HG02759 (cell line): ENCODE data around the gene PIP5K1B.

Experiments used
- ATAC-seq: cut with Tn5 transposase; IDR thresholded peaks from one replicate; pipeline ENCODE4 v1.9.1; 2021; ENCODE audit warnings: mild to moderate bottlenecking, moderate library complexity; ENCODE audit not compliant: unreplicated experiment

The PIP5K1B gene

DNA sequence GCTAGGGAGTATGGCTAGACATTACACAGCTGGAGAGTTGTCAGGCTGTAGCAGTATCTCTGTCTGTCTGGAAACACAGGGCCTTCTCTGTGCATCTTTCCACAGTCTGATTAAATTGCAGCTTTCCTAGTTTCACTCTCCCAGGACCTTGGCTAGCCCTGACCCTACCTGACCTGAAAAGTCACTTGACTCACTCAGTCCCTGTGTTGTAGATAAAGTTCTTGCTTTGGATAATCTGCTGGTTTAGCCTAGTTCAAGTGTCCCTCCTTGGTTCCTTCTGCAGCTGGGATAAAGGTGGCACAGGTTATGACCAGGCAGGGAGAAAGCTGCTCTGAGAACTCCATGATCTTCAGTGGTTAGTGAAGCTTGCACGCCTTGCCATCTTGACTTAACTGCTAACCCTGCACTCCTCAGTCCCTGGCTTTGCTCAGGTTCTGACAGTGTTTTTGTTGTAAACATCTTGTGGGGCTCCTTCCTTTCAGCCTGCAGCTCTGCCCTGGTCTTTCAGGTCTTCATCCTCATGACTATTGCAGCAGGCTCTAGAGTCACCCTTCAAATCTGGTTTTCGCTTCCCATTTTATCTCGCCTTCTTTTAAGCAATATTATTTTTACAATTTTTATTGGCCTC, 101.0 kb downstream of the PIP5K1B start:
- ATAC-seq, result no peak

DNA sequence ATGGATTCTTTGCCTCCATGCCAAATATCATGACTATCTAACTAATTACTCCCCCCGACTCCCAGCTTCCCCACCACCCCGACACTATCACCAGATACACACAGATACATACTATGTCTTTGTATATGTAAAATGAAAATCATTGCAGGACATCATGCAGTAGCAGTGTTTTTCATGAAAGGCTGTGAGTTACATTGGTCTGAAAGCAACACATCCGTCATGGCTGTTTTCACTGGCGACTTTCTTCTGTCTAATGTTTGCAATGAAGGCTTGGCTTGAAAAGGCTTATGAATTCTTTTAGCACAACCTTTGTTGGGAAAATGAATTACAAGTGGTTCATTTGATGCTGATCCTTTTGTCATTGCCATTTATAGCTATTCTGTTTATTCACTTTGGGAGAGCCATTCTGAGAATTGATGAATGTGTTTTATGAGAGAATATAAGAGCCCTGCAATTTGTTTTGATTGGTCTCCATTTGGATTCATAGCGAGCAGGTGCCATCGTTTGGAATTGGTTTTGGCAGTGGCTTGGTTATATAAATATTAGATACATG, 103.4 kb downstream of the PIP5K1B start:
- ATAC-seq, result no peak

DNA sequence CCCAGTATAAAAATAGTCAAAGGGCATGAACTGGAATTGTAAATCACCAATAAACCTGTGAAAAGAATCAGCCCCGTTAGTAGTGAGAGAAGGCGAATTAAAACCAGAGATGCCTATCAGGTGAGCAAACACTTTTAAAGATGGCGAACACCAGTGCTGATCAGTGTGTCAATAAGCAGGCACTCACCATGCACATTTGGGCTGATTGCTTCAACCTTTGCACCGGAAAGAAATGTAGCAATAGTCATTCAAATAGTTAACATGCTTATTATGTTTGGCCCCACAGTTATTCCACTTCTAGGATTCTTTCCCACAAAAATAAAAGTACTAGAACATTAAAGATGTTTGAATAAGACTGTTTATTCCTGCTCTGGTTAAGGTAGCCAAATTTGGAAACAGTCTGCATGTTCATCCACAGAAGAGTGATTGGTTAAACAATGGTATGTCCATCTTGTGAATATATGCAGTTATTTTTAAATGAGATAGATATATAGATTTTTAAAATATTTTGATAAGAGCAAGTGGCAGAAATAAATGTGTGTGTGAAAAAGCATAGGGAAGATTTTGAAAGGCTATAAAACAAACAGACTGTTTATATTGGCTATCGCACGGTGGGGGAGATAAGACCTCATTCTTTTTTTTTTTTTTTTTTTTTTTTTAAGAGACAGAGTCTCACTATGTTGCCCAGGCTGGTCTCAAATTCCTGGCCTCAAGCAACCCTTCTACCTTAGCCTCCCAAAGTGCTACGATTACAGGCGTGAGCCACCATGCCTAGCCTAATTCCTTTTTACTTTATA, 112.2 kb downstream of the PIP5K1B start:
- no peak for ATAC-seq

DNA sequence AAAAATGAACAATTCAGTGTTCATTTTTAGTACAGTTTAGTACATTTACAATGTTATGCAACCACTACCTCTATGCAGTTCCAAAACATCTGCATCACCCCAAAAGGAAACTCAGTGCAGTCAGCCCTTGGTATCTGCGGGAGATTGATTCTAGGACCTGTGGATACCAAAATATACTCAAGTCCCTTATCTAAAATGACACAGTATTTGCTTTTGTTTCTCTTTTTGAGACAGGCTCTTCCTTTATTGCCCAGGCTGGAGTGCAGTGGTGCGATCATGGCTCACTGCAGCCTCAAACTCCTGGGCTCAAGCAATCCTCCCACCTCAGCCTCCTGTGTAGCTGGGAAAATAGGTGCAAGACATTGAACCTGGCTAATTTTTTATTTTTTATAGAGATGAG, 114.0 kb downstream of the PIP5K1B start:
- ATAC-seq, result no peak

DNA sequence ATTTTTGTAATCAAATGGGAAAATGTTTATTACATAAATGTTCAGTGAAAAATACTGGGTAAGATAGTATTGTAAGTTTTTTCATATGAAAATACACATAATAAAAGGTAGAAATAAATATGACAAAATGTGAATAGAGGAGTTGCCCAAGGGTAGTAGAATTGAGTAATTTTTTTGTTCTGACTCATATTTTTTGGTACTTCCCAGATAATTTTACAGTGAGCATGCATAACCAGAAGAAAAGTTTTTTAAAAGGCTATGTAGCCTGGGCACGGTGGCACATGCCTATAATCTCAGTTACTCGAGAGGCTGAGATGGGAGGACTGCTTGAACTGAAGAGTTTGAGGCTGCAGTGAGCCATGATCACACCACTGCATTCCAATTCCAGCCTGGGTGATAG, 116.9 kb downstream of the PIP5K1B start:
- no peak for ATAC-seq

DNA sequence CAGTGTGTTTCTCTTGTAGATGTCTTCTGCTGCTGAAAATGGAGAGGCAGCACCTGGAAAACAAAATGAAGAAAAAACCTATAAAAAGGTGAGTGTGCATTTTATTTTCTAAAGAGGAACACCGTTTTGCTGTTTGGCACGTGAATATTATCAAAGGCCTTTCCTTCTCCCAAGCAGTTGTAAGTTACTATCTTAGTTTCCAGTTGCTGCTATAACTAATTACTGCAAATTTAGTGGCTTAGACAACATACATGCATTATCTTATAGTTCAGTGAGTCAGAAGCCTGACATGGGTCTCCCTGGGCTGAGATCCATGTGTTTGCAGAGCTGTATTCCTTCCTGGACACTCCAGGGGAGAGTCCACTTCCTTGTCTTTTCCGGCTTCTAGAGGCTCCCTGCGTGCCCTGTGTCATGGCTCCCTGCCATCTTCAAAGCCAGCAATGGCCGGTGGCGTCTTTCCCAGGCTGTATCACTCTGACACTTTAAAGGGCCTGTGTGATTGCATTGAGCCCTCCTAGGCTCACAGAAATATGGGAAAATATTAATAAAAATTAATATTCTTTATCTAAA, 117.6 kb downstream of the PIP5K1B start:
- no peak for ATAC-seq

DNA sequence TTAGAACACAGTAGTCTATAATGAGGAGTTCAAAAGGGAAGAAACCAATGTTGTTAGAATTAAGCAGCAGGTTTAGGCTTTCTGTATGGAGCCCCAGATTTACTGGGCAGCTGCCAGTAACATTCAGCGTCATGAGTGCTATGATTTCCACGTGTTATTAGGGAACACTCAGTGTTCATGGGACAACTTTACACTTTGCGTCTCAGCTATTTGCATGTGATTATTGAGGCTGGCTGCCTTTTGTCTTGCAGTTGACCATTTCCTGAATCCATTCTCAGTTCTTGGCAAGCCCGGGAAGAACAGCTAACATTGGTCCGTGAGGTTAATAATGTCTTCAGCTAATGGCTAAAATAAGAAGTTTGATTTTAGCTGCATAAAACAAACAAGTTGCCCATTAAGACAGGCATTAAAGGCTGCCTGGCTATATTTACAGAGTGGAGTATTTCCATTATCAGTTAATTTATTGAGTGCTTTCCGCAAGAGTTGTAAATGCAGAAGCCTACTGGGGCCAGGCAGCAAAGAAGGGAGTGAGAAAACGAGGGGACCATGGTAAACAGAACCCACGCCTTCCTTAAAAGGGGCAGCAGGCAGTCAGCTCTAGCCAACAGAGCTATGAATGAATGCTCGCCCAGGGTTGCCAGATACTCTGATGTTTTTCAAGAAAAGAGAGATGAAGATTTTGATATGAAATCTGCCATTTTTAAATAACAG, 120.9 kb downstream of the PIP5K1B start:
- no peak for ATAC-seq

DNA sequence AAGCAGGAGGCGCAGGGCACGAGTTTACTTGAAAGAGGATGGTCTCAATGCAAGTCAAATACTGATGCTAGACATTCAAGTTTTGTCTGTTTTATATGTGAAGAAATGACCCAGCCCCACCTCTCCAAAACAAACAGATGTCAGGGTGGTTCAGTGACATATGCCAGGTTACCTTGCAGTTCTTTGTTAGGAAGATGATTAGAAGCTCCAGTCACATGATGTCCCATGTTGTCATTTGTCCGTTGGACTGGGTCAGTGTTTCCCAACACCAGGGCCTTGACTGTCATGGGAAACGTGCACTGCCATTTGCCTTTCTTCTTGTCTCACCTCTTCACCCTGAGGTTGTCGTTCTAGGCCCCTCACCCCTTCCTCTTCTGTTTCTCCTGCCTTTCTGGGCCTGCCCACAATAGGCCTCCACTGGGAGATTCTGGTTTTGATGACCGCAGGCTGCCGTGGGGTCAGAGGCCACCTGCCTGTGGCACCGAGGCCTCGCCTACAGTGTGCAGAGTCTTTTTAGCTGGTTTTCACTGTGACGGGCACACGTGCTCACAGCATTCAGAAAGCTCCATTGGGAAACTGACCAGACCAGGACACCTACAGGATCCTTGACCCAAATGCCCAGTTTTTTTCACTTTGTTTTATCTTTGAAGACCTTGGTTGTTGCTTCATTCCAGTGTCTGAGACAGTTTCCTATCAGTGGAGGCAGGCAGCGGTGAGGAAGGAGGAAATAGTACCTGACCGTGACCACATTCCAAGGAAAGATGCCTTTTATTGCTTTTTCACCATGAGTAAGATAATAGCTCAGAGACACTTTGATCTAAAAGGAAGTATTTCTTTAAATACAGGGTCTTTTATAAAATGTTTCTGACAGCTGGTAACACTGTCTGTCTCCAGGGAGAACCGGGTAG, 123.1 kb downstream of the PIP5K1B start:
- ATAC-seq, result no peak

DNA sequence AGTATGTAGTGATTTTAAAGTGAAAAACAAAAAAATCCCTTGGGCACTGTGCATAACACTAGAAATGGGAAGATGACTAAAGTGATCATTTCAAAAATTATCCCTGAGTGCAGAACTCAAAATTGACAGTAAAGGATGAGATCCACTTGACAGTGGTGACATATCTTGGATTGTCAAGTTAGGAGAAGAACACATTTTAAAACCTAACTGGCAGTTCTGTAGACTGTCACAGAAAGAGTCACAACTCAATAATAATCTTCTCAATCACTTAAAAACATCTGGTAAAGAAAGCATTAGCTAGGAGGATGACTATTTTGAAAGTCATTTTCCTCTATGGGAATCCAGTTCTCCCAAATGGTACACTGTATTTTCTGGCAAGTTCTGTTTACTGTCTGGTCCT, 127.1 kb downstream of the PIP5K1B start:
- no peak for ATAC-seq

DNA sequence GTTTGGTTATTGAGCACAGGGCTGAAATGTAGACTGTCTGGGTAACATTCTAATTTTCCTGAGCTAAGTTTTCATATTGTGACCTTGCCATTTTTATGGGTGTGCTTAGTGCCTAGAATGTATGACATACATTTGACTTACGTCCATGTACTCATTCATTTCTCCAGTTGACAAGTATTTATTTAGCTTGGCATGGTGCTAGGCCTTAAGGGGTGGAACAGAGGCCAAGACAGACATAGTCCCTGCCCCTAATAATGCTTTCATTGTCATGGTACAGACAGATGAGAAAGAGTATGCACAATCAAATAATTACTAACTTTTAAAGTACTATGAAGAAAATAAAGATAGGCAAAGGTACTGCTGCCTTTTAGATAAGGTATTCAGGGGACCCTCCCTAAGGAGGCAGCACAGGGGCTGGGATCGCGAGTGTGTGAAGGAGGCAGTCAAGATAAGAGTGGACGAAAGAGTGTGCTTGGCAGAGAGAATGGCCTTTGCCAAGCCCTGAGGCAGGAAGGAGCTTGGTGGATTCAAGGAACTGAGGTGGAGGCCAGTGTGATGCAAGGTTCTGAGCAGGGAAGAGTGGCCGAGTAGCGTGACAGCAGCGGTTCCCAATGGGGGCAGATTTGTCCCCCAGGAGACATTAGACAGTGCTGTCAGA, 128.0 kb downstream of the PIP5K1B start:
- ATAC-seq, result no peak

DNA sequence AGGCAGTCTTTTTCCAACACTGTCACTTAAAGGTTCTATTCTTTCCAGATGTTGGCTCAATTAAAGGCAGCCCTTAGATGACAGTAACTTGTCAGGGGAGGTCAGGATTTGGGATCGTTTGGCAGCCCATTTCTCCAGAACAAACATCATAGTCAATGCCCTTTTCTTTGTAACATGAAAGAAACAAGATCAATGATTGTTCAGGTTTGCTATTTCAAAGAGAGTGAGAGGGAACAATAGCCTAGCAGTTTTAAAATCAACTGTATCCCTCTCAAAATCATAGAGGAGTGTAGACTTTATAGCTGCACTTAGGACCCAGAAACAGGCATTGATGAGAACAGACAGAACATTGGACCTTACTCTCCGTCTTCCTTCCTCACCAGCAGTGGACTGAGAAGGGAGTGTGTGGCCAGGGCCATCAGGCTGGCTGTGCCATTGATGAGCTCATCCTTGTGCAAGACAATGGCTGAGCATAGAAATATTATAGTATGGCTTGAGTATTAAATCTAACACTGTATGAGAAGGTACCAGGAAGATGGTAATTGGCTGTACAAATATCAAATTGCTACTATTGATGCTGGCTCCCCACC, 130.0 kb downstream of the PIP5K1B start:
- ATAC-seq, result no peak

DNA sequence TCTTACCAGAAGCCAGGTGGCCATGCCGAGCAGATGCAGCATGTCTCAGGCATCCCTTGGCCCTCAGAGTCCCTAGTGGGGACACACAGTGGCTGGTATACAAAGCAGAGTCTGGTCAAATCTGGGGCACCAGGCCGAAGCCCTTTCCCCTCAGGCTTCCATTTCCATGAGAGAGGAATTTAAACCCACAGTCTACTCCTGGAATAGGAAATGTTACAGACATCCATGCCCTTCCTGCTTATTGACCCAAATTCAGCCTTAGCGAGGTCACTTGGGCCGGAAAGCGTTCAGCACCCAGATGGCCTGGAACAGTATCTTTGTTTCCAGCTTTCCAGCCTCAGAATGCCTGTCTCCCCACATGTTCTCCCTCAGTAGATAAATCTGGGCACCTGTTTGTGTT, 131.7 kb downstream of the PIP5K1B start:
- no peak for ATAC-seq

DNA sequence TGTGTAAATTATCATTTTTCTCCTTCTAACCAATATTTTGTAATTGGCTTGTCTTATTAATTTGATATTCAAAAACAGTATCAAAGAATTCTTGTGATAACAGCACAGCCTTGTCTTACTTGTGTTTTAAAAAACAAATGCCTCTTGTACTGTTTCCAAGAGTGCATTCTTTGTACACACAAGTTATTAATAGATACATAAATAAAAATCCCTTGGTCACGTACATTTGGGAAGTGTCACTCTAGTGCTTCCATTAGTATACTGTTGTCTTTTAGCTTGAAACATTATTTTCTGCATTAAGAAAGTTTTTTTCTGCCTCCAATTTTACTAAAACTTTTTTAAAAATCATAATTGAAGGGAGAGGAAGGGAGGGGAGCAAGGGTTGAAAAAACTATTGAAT, 133.2 kb downstream of the PIP5K1B start:
- ATAC-seq, result no peak

DNA sequence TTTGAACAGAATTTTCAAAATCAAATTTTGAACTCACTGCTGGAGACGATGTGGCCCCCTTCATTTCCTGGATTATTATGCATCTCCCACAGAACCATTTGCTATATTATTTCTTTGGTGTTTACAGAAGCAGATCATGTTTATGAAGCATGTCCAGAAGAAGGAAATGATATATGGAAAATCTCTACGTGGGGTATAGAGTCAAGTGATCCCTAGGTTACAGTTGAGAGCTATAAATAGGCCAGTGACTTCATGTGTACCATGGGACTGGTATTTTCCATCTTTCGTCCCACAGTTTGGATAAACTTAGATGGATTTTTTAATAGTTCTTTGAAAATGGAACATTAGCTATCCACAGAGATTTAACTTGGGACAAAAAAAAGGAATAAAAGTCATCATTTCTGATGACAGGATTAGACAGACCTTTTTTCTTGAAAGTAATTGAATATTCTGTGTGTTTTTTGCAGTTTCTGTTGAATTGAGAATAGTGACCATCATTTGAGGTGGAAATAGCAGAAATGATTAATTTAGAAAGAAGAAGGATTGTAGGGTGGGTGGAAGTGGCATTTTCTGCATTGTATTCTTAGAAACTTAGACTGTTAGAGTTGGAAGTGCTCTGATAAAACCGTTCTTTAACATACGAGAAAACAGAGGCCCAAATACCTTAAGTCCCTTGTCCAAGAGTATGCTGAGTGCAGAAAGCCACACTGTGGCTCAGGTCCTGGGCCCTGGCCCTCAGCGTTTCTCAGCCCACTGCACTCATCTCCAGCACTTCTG, 136.4 kb downstream of the PIP5K1B start:
- no peak for ATAC-seq

DNA sequence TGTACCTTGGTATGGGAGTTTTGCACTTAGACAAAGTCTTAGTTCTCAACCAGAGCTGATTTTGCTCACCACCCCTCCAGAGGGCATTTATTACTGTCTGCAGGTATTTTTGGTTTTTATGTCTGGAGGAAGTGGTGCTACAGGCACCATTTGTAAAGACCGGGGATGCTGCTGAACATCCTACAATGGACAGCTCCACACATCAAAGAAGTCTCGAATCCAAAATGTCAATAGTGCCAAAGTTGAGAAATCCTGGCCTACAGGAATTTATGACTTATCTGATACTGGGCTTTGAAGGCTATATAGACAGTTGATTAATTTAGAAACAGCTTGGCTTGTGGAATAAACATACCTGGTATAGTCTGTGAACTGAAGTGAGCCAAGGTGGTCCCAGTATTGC, 137.5 kb downstream of the PIP5K1B start:
- ATAC-seq, result no peak

DNA sequence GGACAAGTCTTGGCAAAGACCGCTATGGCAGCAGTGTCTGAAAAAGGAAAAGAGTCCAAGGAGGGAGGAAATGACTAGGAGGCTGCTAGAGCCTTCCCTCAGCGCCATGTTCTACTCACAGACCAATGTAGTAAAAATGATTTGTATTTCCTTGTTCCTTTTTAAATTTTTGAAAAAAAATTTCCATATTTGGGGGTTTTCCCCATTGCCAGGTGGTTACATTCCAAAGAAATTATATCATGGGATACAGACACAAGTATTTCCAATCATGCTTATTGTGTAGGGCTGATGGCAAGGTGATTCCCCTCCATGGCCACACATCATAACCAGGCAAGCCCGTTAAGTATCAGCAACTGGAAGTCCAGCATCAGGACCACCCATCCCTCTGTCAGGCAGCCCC, 138.2 kb downstream of the PIP5K1B start:
- ATAC-seq, result no peak

DNA sequence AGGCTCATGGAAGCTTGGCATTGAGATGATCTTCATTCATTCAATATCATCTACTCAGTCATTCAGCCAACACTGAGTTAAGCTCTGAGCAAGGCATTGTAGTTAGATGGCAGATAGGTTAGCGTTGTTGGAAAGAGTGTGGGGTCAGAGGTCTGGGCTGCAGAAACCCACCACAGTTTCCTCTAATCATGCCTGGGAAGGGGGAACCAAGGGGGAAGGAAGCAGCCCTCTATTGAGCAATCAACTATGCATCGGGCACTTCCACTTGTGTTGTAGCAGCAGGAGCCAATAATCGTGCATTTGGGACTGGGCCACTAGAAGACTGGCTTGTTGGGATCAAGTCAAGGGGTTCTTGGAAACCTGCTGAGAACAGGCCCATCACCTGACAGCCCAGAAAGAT, 139.1 kb downstream of the PIP5K1B start:
- no peak for ATAC-seq
